ENCODE measurements around the gene TMC7.

DNA sequence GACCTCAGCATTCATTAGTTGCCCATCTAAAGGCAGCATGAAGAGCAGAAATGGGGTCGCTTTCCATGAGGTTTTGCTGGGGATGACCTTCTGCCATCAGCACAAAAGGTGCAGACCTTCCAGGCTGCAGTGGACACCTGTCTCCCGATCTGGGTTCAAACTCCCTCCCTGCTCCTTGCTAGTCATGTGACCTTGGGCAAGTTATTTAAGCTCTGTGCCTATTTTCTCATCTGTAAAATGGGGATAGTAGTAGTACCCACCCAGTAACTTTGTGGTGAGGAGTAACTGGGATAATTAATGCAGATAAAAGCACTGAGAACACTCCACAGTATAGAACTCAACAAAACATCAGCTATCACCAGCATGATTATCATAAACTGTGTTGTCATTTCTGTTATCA, 62.3 kb downstream of the TMC7 start:
- TF ChIP-seq, protein P1, sequence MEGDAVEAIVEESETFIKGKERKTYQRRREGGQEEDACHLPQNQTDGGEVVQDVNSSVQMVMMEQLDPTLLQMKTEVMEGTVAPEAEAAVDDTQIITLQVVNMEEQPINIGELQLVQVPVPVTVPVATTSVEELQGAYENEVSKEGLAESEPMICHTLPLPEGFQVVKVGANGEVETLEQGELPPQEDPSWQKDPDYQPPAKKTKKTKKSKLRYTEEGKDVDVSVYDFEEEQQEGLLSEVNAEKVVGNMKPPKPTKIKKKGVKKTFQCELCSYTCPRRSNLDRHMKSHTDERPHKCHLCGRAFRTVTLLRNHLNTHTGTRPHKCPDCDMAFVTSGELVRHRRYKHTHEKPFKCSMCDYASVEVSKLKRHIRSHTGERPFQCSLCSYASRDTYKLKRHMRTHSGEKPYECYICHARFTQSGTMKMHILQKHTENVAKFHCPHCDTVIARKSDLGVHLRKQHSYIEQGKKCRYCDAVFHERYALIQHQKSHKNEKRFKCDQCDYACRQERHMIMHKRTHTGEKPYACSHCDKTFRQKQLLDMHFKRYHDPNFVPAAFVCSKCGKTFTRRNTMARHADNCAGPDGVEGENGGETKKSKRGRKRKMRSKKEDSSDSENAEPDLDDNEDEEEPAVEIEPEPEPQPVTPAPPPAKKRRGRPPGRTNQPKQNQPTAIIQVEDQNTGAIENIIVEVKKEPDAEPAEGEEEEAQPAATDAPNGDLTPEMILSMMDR (IDR thresholded peaks at IDR 0.05) = no peak
- TF ChIP-seq POLR2A (IDR thresholded peaks at IDR 0.05) = no peak

Data from esophagus squamous epithelium (tissue), 4 donors.